H9 (cell line): Measurements from ENCODE around the gene ADGRD1. TPM values are rescaled to one million over a fixed set of nuclear protein-coding genes. Genes with fewer than 3 reads are reported as not detected.

Experiments
- DNase-seq: peaks from one replicate; pipeline ENCODE4 v3.0.0-alpha.2; 2017
- H2AFZ ChIP-seq: one replicate; pipeline ENCODE4 v1.6.1; 2013; ENCODE audit warnings: mild to moderate bottlenecking, low read length, control low read depth, moderate library complexity
- H2AK5ac ChIP-seq: 2 replicates; pipeline ENCODE4 v1.6.1; 2013; ENCODE audit warnings: low read length, control low read depth, mixed read lengths; ENCODE audit not compliant: insufficient read length
- H2BK120ac ChIP-seq: one replicate; pipeline ENCODE4 v1.6.1; 2013; ENCODE audit warnings: low read depth, mild to moderate bottlenecking, low read length, control low read depth, inconsistent platforms; ENCODE audit not compliant: poor library complexity, severe bottlenecking
- H2BK12ac ChIP-seq: 2 replicates; pipeline ENCODE4 v1.6.1; 2013; ENCODE audit warnings: low read length, control low read depth, mixed read lengths, low read depth; ENCODE audit not compliant: insufficient read length
- H2BK15ac ChIP-seq: 2 replicates; pipeline ENCODE4 v1.6.1; 2013; ENCODE audit warnings: low read depth, low read length, control low read depth
- H2BK20ac ChIP-seq: one replicate; pipeline ENCODE4 v1.6.1; 2013; ENCODE audit warnings: low read depth, mild to moderate bottlenecking, low read length, control low read depth, inconsistent platforms; ENCODE audit not compliant: poor library complexity, severe bottlenecking
- H2BK5ac ChIP-seq: 2 replicates; pipeline ENCODE4 v1.6.1; 2013; ENCODE audit warnings: low read length, control low read depth, mixed read lengths; ENCODE audit not compliant: insufficient read length
- H3K14ac ChIP-seq: 2 replicates; pipeline ENCODE4 v1.6.1; 2013; ENCODE audit warnings: low read length, control low read depth; ENCODE audit not compliant: insufficient read depth
- H3K18ac ChIP-seq: 2 replicates; pipeline ENCODE4 v1.6.1; 2013; ENCODE audit warnings: low read depth, mild to moderate bottlenecking, mixed read lengths, low read length, control low read depth; ENCODE audit not compliant: insufficient read length
- H3K23ac ChIP-seq: 2 replicates; pipeline ENCODE4 v1.6.1; 2013; ENCODE audit warnings: low read length, control low read depth, mixed read lengths, low read depth; ENCODE audit not compliant: insufficient read length
- H3K23me2 ChIP-seq: 2 replicates; pipeline ENCODE4 v1.6.1; 2013; ENCODE audit warnings: low read depth, mild to moderate bottlenecking, mixed read lengths, low read length, control low read depth; ENCODE audit not compliant: insufficient read length, poor library complexity, severe bottlenecking
- H3K27ac ChIP-seq: 2 replicates; pipeline ENCODE4 v1.5.1; 2013; ENCODE audit warnings: low read length, control low read depth, mixed read lengths, low read depth; ENCODE audit not compliant: insufficient read length
- H3K27me3 ChIP-seq: 2 replicates; pipeline ENCODE4 v1.6.1; 2013; ENCODE audit warnings: low read length, control low read depth, inconsistent platforms; ENCODE audit not compliant: insufficient read depth
- H3K4ac ChIP-seq: 2 replicates; pipeline ENCODE4 v1.6.1; 2013; ENCODE audit warnings: low read depth, mild to moderate bottlenecking, control low read depth, inconsistent platforms, low read length, moderate library complexity
- H3K4me1 ChIP-seq: 2 replicates; pipeline ENCODE4 v1.6.1; 2013; ENCODE audit warnings: low read length, control low read depth, inconsistent platforms; ENCODE audit not compliant: insufficient read depth
- H3K4me2 ChIP-seq: 2 replicates; pipeline ENCODE4 v1.6.1; 2013; ENCODE audit warnings: low read length, control low read depth, mixed read lengths; ENCODE audit not compliant: insufficient read length, insufficient read depth
- H3K56ac ChIP-seq: 2 replicates; pipeline ENCODE4 v1.6.1; 2013; ENCODE audit warnings: low read depth, mild to moderate bottlenecking, mixed read lengths, low read length, control low read depth; ENCODE audit not compliant: insufficient read length
- H3K79me1 ChIP-seq: 2 replicates; pipeline ENCODE4 v1.6.1; 2013; ENCODE audit warnings: low read depth, mild to moderate bottlenecking, moderate library complexity, low read length, control low read depth, inconsistent platforms; ENCODE audit not compliant: insufficient read depth, poor library complexity, severe bottlenecking
- H3K79me2 ChIP-seq: 2 replicates; pipeline ENCODE4 v1.6.1; 2013; ENCODE audit warnings: low read length, control low read depth, inconsistent platforms; ENCODE audit not compliant: insufficient read depth
- H3K9ac ChIP-seq: 2 replicates; pipeline ENCODE4 v1.6.1; 2013; ENCODE audit warnings: low read length, control low read depth, mixed read lengths; ENCODE audit not compliant: insufficient read length; ENCODE audit errors: extremely low read depth
- H3K9me3 ChIP-seq: one replicate; pipeline ENCODE4 v1.6.1; 2013; ENCODE audit warnings: low read depth, low read length, inconsistent platforms; ENCODE audit not compliant: control insufficient read depth
- H3T11ph ChIP-seq: one replicate; pipeline ENCODE4 v1.6.1; 2013; ENCODE audit warnings: mild to moderate bottlenecking, low read length, control low read depth, inconsistent platforms
- H4K20me1 ChIP-seq: one replicate; pipeline ENCODE4 v1.6.1; 2013; ENCODE audit not compliant: control insufficient read depth, insufficient read length, insufficient read depth
- H4K5ac ChIP-seq: 2 replicates; pipeline ENCODE4 v1.6.1; 2013; ENCODE audit warnings: low read depth, mild to moderate bottlenecking, mixed read lengths, low read length, control low read depth; ENCODE audit not compliant: insufficient read length
- H4K8ac ChIP-seq: replicated peaks from 2 replicates; pipeline ENCODE4 v1.6.1; 2013; ENCODE audit warnings: low read length, control low read depth, mixed read lengths, low read depth; ENCODE audit not compliant: insufficient read length
- H4K91ac ChIP-seq: 2 replicates; pipeline ENCODE4 v1.6.1; 2013; ENCODE audit warnings: low read depth, mild to moderate bottlenecking, moderate library complexity, mixed read lengths, low read length, control low read depth; ENCODE audit not compliant: insufficient read length
- H3K27ac Mint-ChIP-seq, 3 experiments: 2 replicates in 2 of 3; 3 replicates in 1 of 3; pipeline ENCODE4 v1.8.0; 2020 to 2021; ENCODE audit warnings: mixed read lengths in 3 of 3, mild to moderate bottlenecking in 1 of 3, moderate library complexity in 1 of 3
- H3K27me3 Mint-ChIP-seq: 2 replicates; pipeline ENCODE4 v1.8.0; 2021; ENCODE audit warnings: low read depth, mild to moderate bottlenecking, moderate library complexity, mixed read lengths
- H3K36me3 Mint-ChIP-seq, 3 experiments: 2 replicates in 2 of 3; 3 replicates in 1 of 3; pipeline ENCODE4 v1.8.0; 2020 to 2021; ENCODE audit warnings: low read depth in 3 of 3, mixed read lengths in 3 of 3; ENCODE audit not compliant: insufficient read depth in 1 of 3
- H3K4me1 Mint-ChIP-seq, 2 experiments: 2 replicates each; pipeline ENCODE4 v1.8.0; 2020; ENCODE audit warnings: mixed read lengths in 2 of 2
- H3K4me3 Mint-ChIP-seq, 2 experiments: 2 replicates in 1 of 2; 3 replicates in 1 of 2; pipeline ENCODE4 v1.8.0; 2020 to 2021; ENCODE audit warnings: mild to moderate bottlenecking in 2 of 2, mixed read lengths in 2 of 2, moderate library complexity in 1 of 2
- H3K9me3 Mint-ChIP-seq, 2 experiments: 2 replicates in 1 of 2; 3 replicates in 1 of 2; pipeline ENCODE4 v1.8.0; 2020; ENCODE audit warnings: mild to moderate bottlenecking in 2 of 2, mixed read lengths in 2 of 2, moderate library complexity in 1 of 2
- WGBS: extraction: QIAGEN DNeasy Blood & Tissue Kit; methylation state at CpG from one replicate; pipeline ENCODE4 v1.1.7; 2013; ENCODE audit warnings: missing lambda C conversion rate, low lambda C conversion rate, mixed read lengths; ENCODE audit not compliant: insufficient read length; ENCODE audit errors: extremely low coverage; 5-methylcytosine and 5-hydroxymethylcytosine counted together
- total RNA-seq: library from RNA; stranded (reverse); gene quantifications from 2 replicates; pipeline ENCODE4 v1.2.1, GENCODE V29; 2021
- TF ChIP-seq, protein P1 (sequence below): fragments of 200-600 bp; sonication (generic); conservative IDR thresholded peaks from 3 replicates; pipeline ENCODE4 v1.8.0; 2021; ENCODE audit warnings: antibody characterized with exemption, mild to moderate bottlenecking

Gene ADGRD1
- total RNA-seq, 1 experiment from 2014 or later: 0.52 TPM

DNA sequence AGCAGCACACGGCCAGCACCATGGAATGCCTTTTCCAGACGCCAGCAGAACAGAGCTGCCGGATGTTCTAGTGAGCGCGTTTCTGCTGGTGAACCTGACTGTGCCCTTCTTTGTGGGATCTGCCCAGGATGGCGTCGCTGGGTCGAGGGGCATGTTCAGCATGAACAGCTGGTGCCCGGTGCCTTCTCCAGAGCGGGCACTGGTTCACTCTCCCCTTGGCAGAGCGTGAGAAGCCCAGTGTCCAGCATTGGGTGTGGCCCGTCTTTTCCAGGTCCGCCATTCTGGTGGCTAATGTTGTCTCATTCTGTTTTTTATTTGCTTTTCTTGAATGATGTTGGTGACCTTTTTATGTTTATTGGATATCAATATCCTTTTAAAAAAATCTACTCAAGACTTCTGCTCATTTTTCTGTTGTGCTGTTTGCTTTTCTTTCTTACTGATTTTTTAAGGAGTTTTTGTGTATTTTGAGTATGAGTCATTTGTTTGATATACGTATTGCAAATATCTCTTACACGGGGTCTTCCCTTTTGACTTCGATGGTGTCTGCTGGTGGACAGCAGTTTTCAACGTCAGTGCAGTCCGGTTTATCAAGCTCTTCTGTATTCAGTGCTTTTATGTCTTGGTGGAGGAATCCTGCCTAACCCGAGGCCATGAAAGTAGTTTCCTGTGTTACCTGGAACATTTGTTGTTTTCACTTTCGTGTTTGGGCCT is 74.3 kb downstream of the ADGRD1 start:
- Histone ChIP-seq H2BK120ac (no peak overlapping the region), H3K9me3 (no peaks in the 10 kb centered on the region), H3K23me2 (no peaks in the 10 kb centered on the region), H3K27me3 (no peaks in the 10 kb centered on the region; the same call in 1 of the 2 replicates), H3T11ph (no peak overlapping the region), H4K8ac (no peak overlapping the region), H2BK5ac (no peak overlapping the region), H3K18ac (no peak overlapping the region), H4K91ac (no peak overlapping the region), H4K5ac (no peak overlapping the region), H3K14ac (no peak overlapping the region; the same call in 1 of the 2 replicates), H4K20me1 (no peaks in the 10 kb centered on the region), H3K56ac (no peak overlapping the region), H3K79me1 (no peaks in the 10 kb centered on the region), H3K9ac (no peak overlapping the region), H3K4me2 (no peak overlapping the region), H3K23ac (no peak overlapping the region), H3K4ac (no peak overlapping the region), H2BK12ac (no peak overlapping the region), H2BK15ac (no peak overlapping the region), H2AK5ac (no peak overlapping the region), H2BK20ac (no peak overlapping the region), H3K79me2 (no peaks in the 10 kb centered on the region), H3K4me1 (no peaks in the 10 kb centered on the region), H3K27ac (no peak overlapping the region), H2AFZ (no peak overlapping the region)
- H3K9me3 Mint-ChIP-seq: no peaks in the 10 kb centered on the region
- WGBS: no CpG with 5 or more reads among the region's 20 CpGs
- TF ChIP-seq, protein P1, sequence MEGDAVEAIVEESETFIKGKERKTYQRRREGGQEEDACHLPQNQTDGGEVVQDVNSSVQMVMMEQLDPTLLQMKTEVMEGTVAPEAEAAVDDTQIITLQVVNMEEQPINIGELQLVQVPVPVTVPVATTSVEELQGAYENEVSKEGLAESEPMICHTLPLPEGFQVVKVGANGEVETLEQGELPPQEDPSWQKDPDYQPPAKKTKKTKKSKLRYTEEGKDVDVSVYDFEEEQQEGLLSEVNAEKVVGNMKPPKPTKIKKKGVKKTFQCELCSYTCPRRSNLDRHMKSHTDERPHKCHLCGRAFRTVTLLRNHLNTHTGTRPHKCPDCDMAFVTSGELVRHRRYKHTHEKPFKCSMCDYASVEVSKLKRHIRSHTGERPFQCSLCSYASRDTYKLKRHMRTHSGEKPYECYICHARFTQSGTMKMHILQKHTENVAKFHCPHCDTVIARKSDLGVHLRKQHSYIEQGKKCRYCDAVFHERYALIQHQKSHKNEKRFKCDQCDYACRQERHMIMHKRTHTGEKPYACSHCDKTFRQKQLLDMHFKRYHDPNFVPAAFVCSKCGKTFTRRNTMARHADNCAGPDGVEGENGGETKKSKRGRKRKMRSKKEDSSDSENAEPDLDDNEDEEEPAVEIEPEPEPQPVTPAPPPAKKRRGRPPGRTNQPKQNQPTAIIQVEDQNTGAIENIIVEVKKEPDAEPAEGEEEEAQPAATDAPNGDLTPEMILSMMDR: no peak
- H3K36me3 Mint-ChIP-seq: no peaks in the 10 kb centered on the region
- H3K4me3 Mint-ChIP-seq: no peak overlapping the region
- H3K27me3 Mint-ChIP-seq: no peaks in the 10 kb centered on the region; the same call in 1 of the 2 replicates
- H3K4me1 Mint-ChIP-seq: 0 out of 4 replicates have a peak, but pooled peaks cover 0 to 3% of the 10 kb centered on the region in 2 experiments
- H3K27ac Mint-ChIP-seq: no peak overlapping the region
- no peak for DNase-seq
